HG03571 (cell line): ENCODE results near the gene PATL2.
A peak's percentile ranks its signal among the peaks of the same experiment; 100 is the strongest.
"Not testable (repeated sequence)": the region's sequence is repeated elsewhere in the genome, so short reads cannot be mapped to it uniquely, and the experiment has no call there.

Experiments used
- ATAC-seq: cut with Tn5 transposase; IDR thresholded peaks from one replicate; pipeline ENCODE4 v1.9.1; 2021; ENCODE audit not compliant: unreplicated experiment

PATL2 gene

GRCh38 chr15:44692659-44693058 is 18.5 kb downstream of the PATL2 start:
- ATAC-seq: no peak

GRCh38 chr15:44690245-44690644 is 20.9 kb downstream of the PATL2 start:
- not testable (repeated sequence) for ATAC-seq

- not testable (repeated sequence) for ATAC-seq
Measured at GRCh38 chr15:44689318-44689717, 21.8 kb downstream of the PATL2 start.

- ATAC-seq: not testable (repeated sequence)
Measured at GRCh38 chr15:44682809-44683682, 28.1 kb downstream of the PATL2 start.

GRCh38 chr15:44682211-44682610 is 28.9 kb downstream of the PATL2 start:
- no peak for ATAC-seq

GRCh38 chr15:44676676-44677075 is 34.4 kb downstream of the PATL2 start:
- no peak for ATAC-seq

GRCh38 chr15:44675911-44676310 is 35.2 kb downstream of the PATL2 start:
- ATAC-seq: no peak

GRCh38 chr15:44673639-44674038 is 37.5 kb downstream of the PATL2 start:
- no peak for ATAC-seq

GRCh38 chr15:44670087-44670950 is 40.8 kb downstream of the PATL2 start:
- ATAC-seq: no peak

GRCh38 chr15:44668921-44669320 is 42.2 kb downstream of the PATL2 start:
- no peak for ATAC-seq

- ATAC-seq: no peak
Measured at GRCh38 chr15:44667039-44667360, 44.1 kb downstream of the PATL2 start.

- ATAC-seq: no peak
Measured at GRCh38 chr15:44666210-44667038, 44.7 kb downstream of the PATL2 start.

GRCh38 chr15:44663410-44664308 is 47.5 kb downstream of the PATL2 start, which contains the start of gene SPG11:
Gene SPG11, minus strand, starts transcription at chr15:44663662. Its CDS starts 15 bp downstream, at chr15:44663647.
- ATAC-seq: peak; percentile 71

GRCh38 chr15:44662478-44663409 is 48.4 kb downstream of the PATL2 start:
- ATAC-seq: peak; percentile 60

GRCh38 chr15:44661576-44661975 is 49.5 kb downstream of the PATL2 start:
- ATAC-seq: no peak

- ATAC-seq: no peak
Measured at GRCh38 chr15:44659056-44659455, 52.1 kb downstream of the PATL2 start.

- no peak for ATAC-seq
Measured at GRCh38 chr15:44657378-44657777, 53.7 kb downstream of the PATL2 start.

- no peak for ATAC-seq
Measured at GRCh38 chr15:44656913-44657312, 54.2 kb downstream of the PATL2 start.

GRCh38 chr15:44656298-44656697 is 54.8 kb downstream of the PATL2 start:
- no peak for ATAC-seq
